Measurements from ENCODE around the gene MGAT5. TPM values are rescaled to one million over a fixed set of nuclear protein-coding genes. Genes with fewer than 3 reads are reported as not detected.

MGAT5 gene
- total RNA-seq, 6 experiments from 2014 or later = 4.5 to 16.0 (median 10.0) TPM

DNA sequence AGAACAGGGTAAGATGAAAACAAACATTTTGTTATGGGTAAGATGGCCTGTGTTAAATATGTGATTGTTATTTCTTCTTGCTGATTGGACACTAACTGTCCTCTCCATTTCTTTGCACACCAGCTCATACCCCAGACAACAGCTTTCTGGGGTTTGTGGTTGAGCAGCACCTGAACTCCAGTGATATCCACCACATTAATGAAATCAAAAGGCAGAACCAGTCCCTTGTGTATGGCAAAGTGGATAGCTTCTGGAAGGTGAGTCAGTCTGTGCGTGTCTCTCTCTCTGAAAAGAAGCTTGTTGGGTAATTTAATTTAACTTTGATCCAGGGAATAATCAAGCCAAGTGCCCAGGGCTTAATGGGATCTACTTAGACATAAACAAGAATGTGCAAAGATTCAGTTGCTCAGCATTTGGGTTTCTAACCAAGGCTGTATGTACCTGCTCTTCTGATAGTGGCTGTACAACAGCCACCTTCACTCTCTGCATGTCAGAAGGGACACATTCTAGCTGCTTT is 108.3 kb downstream of the MGAT5 start:
- H3K4me3 ChIP-seq = no peak overlapping the region
- 100% methylated on average over 1 of the region's 1 CpG for WGBS (ENCODE audit: insufficient coverage, low coverage, low lambda C conversion rate, missing lambda C conversion rate)
- TF ChIP-seq CTCF (IDR thresholded peaks at IDR 0.05) (no peak), POLR2A (IDR thresholded peaks at IDR 0.05) (no peak)
- H3K27ac ChIP-seq = no peak overlapping the region
- no peaks in the 10 kb centered on the region for H3K36me3 ChIP-seq
- H3K27me3 ChIP-seq = no peaks in the 10 kb centered on the region
- no peaks in the 10 kb centered on the region for H3K9me3 ChIP-seq
- DNase-seq = no peak
- H3K4me1 ChIP-seq = no peaks in the 10 kb centered on the region
- no peak for ATAC-seq
- intact Hi-C loops (cut with DNase I) = no loop called here

DNA sequence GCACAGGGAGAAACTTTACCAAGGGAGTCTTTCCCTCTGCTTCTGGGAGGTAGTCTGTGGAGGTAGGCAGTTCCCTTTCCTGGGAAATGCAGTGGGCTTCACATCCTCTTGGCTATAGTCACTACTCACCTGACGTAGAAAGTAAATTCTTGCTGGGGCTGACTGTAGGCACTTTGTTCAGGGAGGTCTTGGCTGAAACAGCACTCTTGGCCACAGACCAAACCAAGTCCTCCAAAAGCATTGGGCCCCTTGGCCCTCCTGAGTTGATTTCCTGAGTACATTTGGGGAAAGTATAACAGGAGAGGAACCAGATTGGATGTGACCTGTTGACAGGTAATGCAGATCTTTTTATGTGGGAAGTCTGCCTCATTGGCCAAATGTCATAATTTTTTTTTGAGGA is 108.9 kb downstream of the MGAT5 start:
- no peaks in the 10 kb centered on the region for H3K27me3 ChIP-seq
- H3K36me3 ChIP-seq = no peaks in the 10 kb centered on the region
- WGBS (ENCODE audit: insufficient coverage, low coverage, low lambda C conversion rate, missing lambda C conversion rate) = no CpG with 5 or more reads among the region's 1 CpG
- no peak overlapping the region for H3K4me3 ChIP-seq
- no peak for DNase-seq
- TF ChIP-seq POLR2A (IDR thresholded peaks at IDR 0.05) = no peak
- no peak for TF ChIP-seq CTCF (IDR thresholded peaks at IDR 0.05)
- H3K27ac ChIP-seq = no peak overlapping the region
- no peak for ATAC-seq
- intact Hi-C loops (cut with DNase I) = no loop called here
- peaks cover 0 to 1% (median 0%) of the 10 kb centered on the region in 4 donors for H3K4me1 ChIP-seq
- H3K9me3 ChIP-seq = no peaks in the 10 kb centered on the region

DNA sequence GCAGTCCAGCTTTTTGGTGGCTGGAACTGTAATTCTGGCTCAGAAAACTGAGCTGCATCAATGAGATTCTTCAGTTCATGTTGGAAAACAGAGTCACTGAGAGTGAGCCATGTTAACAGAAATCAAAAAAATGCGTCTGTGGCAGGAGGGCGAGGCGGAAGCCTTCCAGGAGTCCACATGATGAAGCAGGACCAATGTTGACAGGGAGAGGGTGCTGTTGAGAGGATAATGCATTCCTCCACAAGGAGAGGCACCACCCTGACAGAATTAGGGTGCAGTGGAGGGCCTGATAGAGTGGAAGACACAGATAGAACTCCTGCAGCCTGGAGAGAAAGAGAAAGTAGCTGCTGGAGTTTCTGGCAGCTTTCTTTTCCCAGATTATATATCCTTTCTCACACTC is 111.5 kb downstream of the MGAT5 start:
- Histone ChIP-seq H3K27me3 (no peaks in the 10 kb centered on the region), H3K9me3 (no peaks in the 10 kb centered on the region), H3K4me3 (no peak overlapping the region), H3K36me3 (no peaks in the 10 kb centered on the region), H3K4me1 (peaks cover 0 to 5% (median 0%) of the 10 kb centered on the region in 4 donors), H3K27ac (no peak overlapping the region)
- ATAC-seq (no peak), DNase-seq (no peak)
- TF ChIP-seq CTCF (IDR thresholded peaks at IDR 0.05) (no peak), POLR2A (IDR thresholded peaks at IDR 0.05) (no peak)
- intact Hi-C loops (cut with DNase I) = no loop called here
- WGBS (ENCODE audit: insufficient coverage, low coverage, low lambda C conversion rate, missing lambda C conversion rate) = 93% methylated on average over 3 of the region's 3 CpGs

DNA sequence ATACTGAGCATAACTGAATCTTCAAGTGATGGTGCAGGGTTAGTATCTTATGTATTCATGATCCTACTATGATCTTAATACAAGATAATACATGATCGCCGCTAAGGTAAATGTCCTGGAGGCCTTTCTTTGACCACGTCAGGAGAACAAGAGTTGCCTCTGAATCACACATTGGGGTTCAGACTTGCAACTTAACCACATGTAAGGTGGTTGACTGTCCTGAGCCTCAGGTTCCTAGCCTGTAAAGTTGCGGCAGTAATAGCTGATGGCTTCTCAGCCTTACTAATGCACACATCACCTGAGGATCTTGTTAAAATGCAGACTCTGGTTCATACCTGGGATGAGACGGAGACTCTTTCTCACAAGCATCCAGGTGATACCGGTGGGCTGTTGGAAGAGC is 112.5 kb downstream of the MGAT5 start:
- ATAC-seq (no peak), DNase-seq (no peak)
- intact Hi-C loops (cut with DNase I) = no loop called here
- TF ChIP-seq POLR2A (IDR thresholded peaks at IDR 0.05) (no peak), CTCF (IDR thresholded peaks at IDR 0.05) (no peak)
- WGBS (ENCODE audit: insufficient coverage, low coverage, low lambda C conversion rate, missing lambda C conversion rate) = 99% methylated on average over 6 of the region's 6 CpGs
- Histone ChIP-seq H3K9me3 (no peaks in the 10 kb centered on the region), H3K36me3 (no peaks in the 10 kb centered on the region), H3K27me3 (no peaks in the 10 kb centered on the region), H3K4me3 (no peak overlapping the region), H3K4me1 (peaks cover 0 to 5% (median 0%) of the 10 kb centered on the region in 4 donors), H3K27ac (no peak overlapping the region)

DNA sequence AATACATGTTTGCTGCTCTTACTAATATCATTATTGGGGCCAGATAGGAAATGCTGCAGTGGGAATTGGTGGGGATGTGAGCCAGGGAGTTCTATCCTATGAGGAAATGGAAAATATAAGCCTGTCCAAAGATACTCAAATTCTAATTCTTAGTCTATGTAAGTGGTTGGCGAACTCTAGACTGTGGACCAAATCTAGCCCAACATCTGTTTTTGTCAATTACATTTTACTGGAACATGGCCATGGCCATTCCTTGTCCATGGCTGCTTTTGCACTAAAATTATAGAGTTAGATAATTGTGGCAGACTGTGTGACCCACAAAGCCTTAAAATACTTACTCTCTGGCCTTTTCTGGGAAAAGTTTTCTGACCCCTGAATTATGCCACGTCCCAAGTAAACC is 113.3 kb downstream of the MGAT5 start:
- no peak overlapping the region for H3K4me3 ChIP-seq
- peaks cover 0 to 5% (median 0%) of the 10 kb centered on the region in 4 donors for H3K4me1 ChIP-seq
- no peaks in the 10 kb centered on the region for H3K36me3 ChIP-seq
- ATAC-seq (no peak), DNase-seq (no peak)
- intact Hi-C loops (cut with DNase I) = no loop called here
- 86% methylated on average over 2 of the region's 2 CpGs for WGBS (ENCODE audit: insufficient coverage, low coverage, low lambda C conversion rate, missing lambda C conversion rate)
- H3K9me3 ChIP-seq = no peaks in the 10 kb centered on the region
- no peak for TF ChIP-seq POLR2A (IDR thresholded peaks at IDR 0.05)
- TF ChIP-seq CTCF (IDR thresholded peaks at IDR 0.05) = no peak
- H3K27me3 ChIP-seq = no peaks in the 10 kb centered on the region
- H3K27ac ChIP-seq = no peak overlapping the region
